ENCODE measurements around the gene RBPMS2. TPM values are rescaled to one million over a fixed set of nuclear protein-coding genes. Genes with fewer than 3 reads are reported as not detected.

RBPMS2 gene
- total and polyA plus RNA-seq, 2 donors (not counting 3 experiments of a cell fraction or from before 2014, with no cell fraction given): 2.3 to 7.8 TPM

GRCh38 chr15:64705006-64705405, 70.4 kb downstream of the RBPMS2 start:
- Histone ChIP-seq H3K36me3 (ENCODE audit: control insufficient read depth in 2 of 2, extremely low read depth in 1 of 2, insufficient read depth in 2 of 2, low read length in 2 of 2) (no peaks in the 10 kb centered on the region), H2AFZ (ENCODE audit: low read depth, low read length) (no peak overlapping the region), H3K9me3 (replicated peaks; ENCODE audit: control insufficient read depth, insufficient read depth, low read length) (no peaks in the 10 kb centered on the region), H3K4me2 (ENCODE audit: insufficient read depth, low read length) (no peak overlapping the region), H3K4me3 (replicated peaks in 1 of 3; ENCODE audit: insufficient read depth in 1 of 3, low read depth in 1 of 3, low read length in 3 of 3) (no peak overlapping the region), H3K4me1 (ENCODE audit: control insufficient read depth, extremely low read depth, insufficient read depth, low read length) (peaks cover 28% of the 10 kb centered on the region), H3K9ac (replicated peaks; ENCODE audit: extremely low read depth, insufficient read depth, low read length) (no peak overlapping the region), H3K27me3 (ENCODE audit: control insufficient read depth in 2 of 2, insufficient read depth in 2 of 2, low read length in 2 of 2) (no peaks in the 10 kb centered on the region), H4K20me1 (replicated peaks; ENCODE audit: control insufficient read depth, extremely low read depth, insufficient read depth, low read length) (no peaks in the 10 kb centered on the region), H3K79me2 (ENCODE audit: control insufficient read depth, insufficient read depth, low read length) (peaks cover 29% of the 10 kb centered on the region), H3K27ac (ENCODE audit: insufficient read depth, low read depth, low read length) (no peak overlapping the region), H3K9me1 (replicated peaks; ENCODE audit: control insufficient read depth, extremely low read depth, insufficient read depth, low read length) (no peaks in the 10 kb centered on the region)
- no peak for DNase-seq (ENCODE audit: low read depth, low spot score)
- no TSS peak for BruUV-seq (replicated peaks)
- ChIA-PET CTCF (interaction anchor here (0.8 to 1.8 kb wide), 5 partner anchors 12 to 26 kb away, joined by 3 to 10 read pairs (median 3); no protein-coding TSS in a partner anchor), POLR2A (no interaction called here)
- dilution Hi-C loops (cut with MboI; ENCODE audit: extremely low pct_ligation_motif_present, low sequenced_read_pairs): no loop called here
- intact Hi-C loops (cut with micrococcal nuclease): no loop called here
- TF ChIP-seq JUN (IDR thresholded peaks at IDR 0.05; ENCODE audit: borderline replicate concordance, insufficient read depth, insufficient read length, low read depth): no peak
- no peak for FAIRE-seq

GRCh38 chr15:64703632-64703959, 71.8 kb downstream of the RBPMS2 start:
- peak overlapping the region; percentile 14 for H3K27ac ChIP-seq (ENCODE audit: insufficient read depth, low read depth, low read length)
- TF ChIP-seq POLR2AphosphoS5 (IDR thresholded peaks at IDR 0.05; ENCODE audit: insufficient read depth, low read depth, low read length): no peak
- no peak for TF ChIP-seq GATA2 (IDR thresholded peaks at IDR 0.05; ENCODE audit: insufficient read depth, insufficient read length, low read depth, low read length)
- TF ChIP-seq FOS (IDR thresholded peaks at IDR 0.05; ENCODE audit: borderline replicate concordance, insufficient read depth, low read length): no peak
- no peak for TF ChIP-seq MYC (IDR thresholded peaks at IDR 0.05; ENCODE audit: low read depth, low read length)
- no peak for TF ChIP-seq EZH2 (IDR thresholded peaks at IDR 0.05; ENCODE audit: borderline replicate concordance, low read depth, low read length, severe bottlenecking)
- no peak for TF ChIP-seq CTCF (IDR thresholded peaks at IDR 0.05; ENCODE audit: extremely low read depth in 1 of 2, insufficient read depth in 1 of 2, low read depth in 1 of 2, low read length in 2 of 2)
- TF ChIP-seq MAX (IDR thresholded peaks at IDR 0.05; ENCODE audit: insufficient read depth, insufficient read length): no peak
- no peak for TF ChIP-seq POLR2A (IDR thresholded peaks at IDR 0.05; ENCODE audit: low read depth, low read length)
- TF ChIP-seq JUN (IDR thresholded peaks at IDR 0.05; ENCODE audit: borderline replicate concordance, insufficient read depth, insufficient read length, low read depth): no peak
- TSS peak; percentile 62 for BruUV-seq (replicated peaks)
- peak overlapping the region; percentile 59 for H3K4me2 ChIP-seq (ENCODE audit: insufficient read depth, low read length)
- FAIRE-seq (peak; percentile 47), DNase-seq (ENCODE audit: low read depth, low spot score) (no peak)
- POLR2A ChIA-PET: no interaction called here
- H3K9ac ChIP-seq (replicated peaks; ENCODE audit: extremely low read depth, insufficient read depth, low read length): peak overlapping the region; percentile 76
- no peaks in the 10 kb centered on the region for H3K36me3 ChIP-seq (ENCODE audit: control insufficient read depth in 2 of 2, extremely low read depth in 1 of 2, insufficient read depth in 2 of 2, low read length in 2 of 2)
- no peaks in the 10 kb centered on the region for H4K20me1 ChIP-seq (replicated peaks; ENCODE audit: control insufficient read depth, extremely low read depth, insufficient read depth, low read length)
- no peaks in the 10 kb centered on the region for H3K9me1 ChIP-seq (replicated peaks; ENCODE audit: control insufficient read depth, extremely low read depth, insufficient read depth, low read length)
- CTCF ChIA-PET: no interaction called here
- H3K27me3 ChIP-seq (ENCODE audit: control insufficient read depth in 2 of 2, insufficient read depth in 2 of 2, low read length in 2 of 2): no peaks in the 10 kb centered on the region
- H3K9me3 ChIP-seq (replicated peaks; ENCODE audit: control insufficient read depth, insufficient read depth, low read length): no peaks in the 10 kb centered on the region
- peak overlapping the region in 2 of 3 experiments; percentile 73 to 90 for H3K4me3 ChIP-seq (replicated peaks in 1 of 3; ENCODE audit: insufficient read depth in 1 of 3, low read depth in 1 of 3, low read length in 3 of 3)
- dilution Hi-C loops (cut with MboI; ENCODE audit: extremely low pct_ligation_motif_present, low sequenced_read_pairs): no loop called here
- H3K4me1 ChIP-seq (ENCODE audit: control insufficient read depth, extremely low read depth, insufficient read depth, low read length): peaks cover 41% of the 10 kb centered on the region
- H3K79me2 ChIP-seq (ENCODE audit: control insufficient read depth, insufficient read depth, low read length): peaks cover 43% of the 10 kb centered on the region
- intact Hi-C loops (cut with micrococcal nuclease): loop anchor here (2.0 kb wide), 1 partner anchor 13 kb away; no protein-coding TSS in a partner anchor
- peak overlapping the region; percentile 93 for H2AFZ ChIP-seq (ENCODE audit: low read depth, low read length)

All from endothelial cell of umbilical vein (primary cell).